Measurements from ENCODE around the gene SPRY4. TPM values are rescaled to one million over a fixed set of nuclear protein-coding genes. Genes with fewer than 3 reads are reported as not detected.
"Not testable (repeated sequence)": the region's sequence is repeated elsewhere in the genome, so short reads cannot be mapped to it uniquely, and the experiment has no call there.

The SPRY4 gene
- total and polyA plus RNA-seq, 2 of the 13 experiments (the other 11 are each of a cell fraction or from before 2014, with no cell fraction given): 8.9 to 17.8 TPM

- DNase-seq (ENCODE audit: low spot score); FAIRE-seq; H3K27ac ChIP-seq (ENCODE audit: extremely low read length, insufficient read depth, low read length); BruUV-seq (replicated peaks); intact Hi-C loops (cut with micrococcal nuclease; ENCODE audit: unreplicated experiment); H3K27me3 ChIP-seq (ENCODE audit: control insufficient read depth in 1 of 2, insufficient read depth in 2 of 2, low read length in 2 of 2); in situ Hi-C loops (cut with HindIII; ENCODE audit: extremely low pct_ligation_motif_present, low pct_unique_long_range_greater_than_20kb); ATAC-seq; H3K9ac ChIP-seq (ENCODE audit: insufficient read depth, low read depth, low read length); H2AFZ ChIP-seq (ENCODE audit: low read length); H3K36me3 ChIP-seq (replicated peaks in 1 of 2; ENCODE audit: control insufficient read depth in 1 of 2, insufficient read depth in 2 of 2, low read length in 2 of 2); CTCF ChIA-PET (ENCODE audit: low intra/inter-chr PET ratio, low total read pairs); H3K4me2 ChIP-seq (ENCODE audit: low read depth, low read length); H3K79me2 ChIP-seq (ENCODE audit: insufficient read depth, low read length); H4K20me1 ChIP-seq (ENCODE audit: insufficient read depth, low read length); H3K4me3 ChIP-seq (replicated peaks in 1 of 3; ENCODE audit: insufficient read depth in 1 of 3, low read depth in 2 of 3, low read length in 3 of 3): not testable (repeated sequence)
- WGBS (ENCODE audit: low lambda C conversion rate): 94% methylated on average over 3 of the region's 3 CpGs
- TF ChIP-seq ZFP1 (CRISPR knock-in tag; IDR thresholded peaks at IDR 0.05): peak; percentile 100
- peaks cover 20% of the 10 kb centered on the region for H3K9me3 ChIP-seq (ENCODE audit: low read length)
- POLR2A ChIA-PET: interaction anchor here (1.3 kb wide), 1 partner anchor 12 kb away, joined by 5 read pairs; no protein-coding TSS in a partner anchor
- H3K4me1 ChIP-seq (ENCODE audit: insufficient read depth, low read length): peaks cover 32% of the 10 kb centered on the region
These were observed 20.1 kb upstream of the SPRY4 start for GRCh38 chr5:142344915-142345314.

- Histone ChIP-seq H3K4me3 (replicated peaks in 1 of 3; ENCODE audit: insufficient read depth in 1 of 3, low read depth in 2 of 3, low read length in 3 of 3) (no peak overlapping the region), H3K4me2 (ENCODE audit: low read depth, low read length) (peak overlapping the region; percentile 33; the same call in 1 of the 2 replicates), H3K27ac (ENCODE audit: extremely low read length, insufficient read depth, low read length) (peak overlapping the region; percentile 84), H3K9ac (ENCODE audit: insufficient read depth, low read depth, low read length) (no peak overlapping the region), H4K20me1 (ENCODE audit: insufficient read depth, low read length) (no peaks in the 10 kb centered on the region), H3K27me3 (ENCODE audit: control insufficient read depth in 1 of 2, insufficient read depth in 2 of 2, low read length in 2 of 2) (no peaks in the 10 kb centered on the region), H3K36me3 (replicated peaks in 1 of 2; ENCODE audit: control insufficient read depth in 1 of 2, insufficient read depth in 2 of 2, low read length in 2 of 2) (no peaks in the 10 kb centered on the region), H3K4me1 (ENCODE audit: insufficient read depth, low read length) (peaks cover 39% of the 10 kb centered on the region), H2AFZ (ENCODE audit: low read length) (no peak overlapping the region), H3K79me2 (ENCODE audit: insufficient read depth, low read length) (no peaks in the 10 kb centered on the region), H3K9me3 (ENCODE audit: low read length) (peaks cover 20% of the 10 kb centered on the region)
- FAIRE-seq (no peak), DNase-seq (ENCODE audit: low spot score) (peak; percentile 58), ATAC-seq (no peak)
- ChIA-PET POLR2A (interaction anchor here (1.7 to 2.7 kb wide), 5 partner anchors 10 to 19 kb away, joined by 8 to 31 read pairs (median 18); partner anchors contain the start of gene SPRY4), CTCF (ENCODE audit: low intra/inter-chr PET ratio, low total read pairs) (no interaction called here)
- WGBS (ENCODE audit: low lambda C conversion rate): 63% methylated on average over 4 of the region's 4 CpGs
- in situ Hi-C loops (cut with HindIII; ENCODE audit: extremely low pct_ligation_motif_present, low pct_unique_long_range_greater_than_20kb) (no loop called here), intact Hi-C loops (cut with micrococcal nuclease; ENCODE audit: unreplicated experiment) (no loop called here)
- BruUV-seq (replicated peaks): no TSS peak
- no peak for TF ChIP-seq TBL1XR1 (IDR thresholded peaks at IDR 0.05; ENCODE audit: borderline replicate concordance, low read length, partially characterized antibody)
- TF ChIP-seq CBX1 (IDR thresholded peaks at IDR 0.05; ENCODE audit: low read depth): no peak
- TF ChIP-seq GPBP1L1 (CRISPR knock-in tag; IDR thresholded peaks at IDR 0.05): no peak
- no peak for TF ChIP-seq GABPA (IDR thresholded peaks at IDR 0.05; ENCODE audit: low read depth, low read length)
- no peak for TF ChIP-seq GABPA (CRISPR knock-in tag; IDR thresholded peaks at IDR 0.05; ENCODE audit: low read depth)
- TF ChIP-seq, protein P1, sequence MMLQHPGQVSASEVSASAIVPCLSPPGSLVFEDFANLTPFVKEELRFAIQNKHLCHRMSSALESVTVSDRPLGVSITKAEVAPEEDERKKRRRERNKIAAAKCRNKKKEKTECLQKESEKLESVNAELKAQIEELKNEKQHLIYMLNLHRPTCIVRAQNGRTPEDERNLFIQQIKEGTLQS (CRISPR knock-in tag; IDR thresholded peaks at IDR 0.05): no peak
- no peak for TF ChIP-seq ZSCAN9 (CRISPR knock-in tag; IDR thresholded peaks at IDR 0.05; ENCODE audit: borderline replicate concordance)
- TF ChIP-seq STAT5B (CRISPR knock-in tag; IDR thresholded peaks at IDR 0.05): no peak
- TF ChIP-seq HNF4G (IDR thresholded peaks at IDR 0.05; ENCODE audit: borderline replicate concordance, low read depth, low read length): no peak
- TF ChIP-seq HNF4G (CRISPR knock-in tag; IDR thresholded peaks at IDR 0.05; ENCODE audit: borderline replicate concordance, low read depth): no peak
- no peak for TF ChIP-seq TIGD3 (CRISPR knock-in tag; IDR thresholded peaks at IDR 0.05; ENCODE audit: borderline replicate concordance)
- no peak for TF ChIP-seq NFIB (CRISPR knock-in tag; IDR thresholded peaks at IDR 0.05; ENCODE audit: borderline replicate concordance)
- 0 out of 2 replicates have a peak, but pooled peaks have one; percentile 27 for TF ChIP-seq NCOA2 (CRISPR knock-in tag; IDR thresholded peaks at IDR 0.05)
- TF ChIP-seq, protein P2, sequence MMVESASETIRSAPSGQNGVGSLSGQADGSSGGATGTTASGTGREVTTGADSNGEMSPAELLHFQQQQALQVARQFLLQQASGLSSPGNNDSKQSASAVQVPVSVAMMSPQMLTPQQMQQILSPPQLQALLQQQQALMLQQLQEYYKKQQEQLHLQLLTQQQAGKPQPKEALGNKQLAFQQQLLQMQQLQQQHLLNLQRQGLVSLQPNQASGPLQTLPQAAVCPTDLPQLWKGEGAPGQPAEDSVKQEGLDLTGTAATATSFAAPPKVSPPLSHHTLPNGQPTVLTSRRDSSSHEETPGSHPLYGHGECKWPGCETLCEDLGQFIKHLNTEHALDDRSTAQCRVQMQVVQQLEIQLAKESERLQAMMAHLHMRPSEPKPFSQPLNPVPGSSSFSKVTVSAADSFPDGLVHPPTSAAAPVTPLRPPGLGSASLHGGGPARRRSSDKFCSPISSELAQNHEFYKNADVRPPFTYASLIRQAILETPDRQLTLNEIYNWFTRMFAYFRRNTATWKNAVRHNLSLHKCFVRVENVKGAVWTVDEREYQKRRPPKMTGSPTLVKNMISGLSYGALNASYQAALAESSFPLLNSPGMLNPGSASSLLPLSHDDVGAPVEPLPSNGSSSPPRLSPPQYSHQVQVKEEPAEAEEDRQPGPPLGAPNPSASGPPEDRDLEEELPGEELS (CRISPR knock-in tag; IDR thresholded peaks at IDR 0.05): 0 out of 2 replicates have a peak, but pooled peaks have one; percentile 10
These were observed 18.7 kb upstream of the SPRY4 start for GRCh38 chr5:142343531-142343930.

Measured in HepG2 (cell line).